Panc1 (cell line): ENCODE measurements around the gene WDR17.

Experiments
- TCF7L2 ChIP-seq: IDR thresholded peaks from 2 replicates; pipeline ENCODE4 v1.6.1; 2011; ENCODE audit warnings: mild to moderate bottlenecking, low read depth, low read length, inconsistent platforms
- TF ChIP-seq, protein P1 (sequence below): fragments of 450-650 bp; IDR thresholded peaks from 2 replicates; pipeline ENCODE4 v1.5.1; 2017; ENCODE audit warnings: mild to moderate bottlenecking

- TF ChIP-seq, protein P1, sequence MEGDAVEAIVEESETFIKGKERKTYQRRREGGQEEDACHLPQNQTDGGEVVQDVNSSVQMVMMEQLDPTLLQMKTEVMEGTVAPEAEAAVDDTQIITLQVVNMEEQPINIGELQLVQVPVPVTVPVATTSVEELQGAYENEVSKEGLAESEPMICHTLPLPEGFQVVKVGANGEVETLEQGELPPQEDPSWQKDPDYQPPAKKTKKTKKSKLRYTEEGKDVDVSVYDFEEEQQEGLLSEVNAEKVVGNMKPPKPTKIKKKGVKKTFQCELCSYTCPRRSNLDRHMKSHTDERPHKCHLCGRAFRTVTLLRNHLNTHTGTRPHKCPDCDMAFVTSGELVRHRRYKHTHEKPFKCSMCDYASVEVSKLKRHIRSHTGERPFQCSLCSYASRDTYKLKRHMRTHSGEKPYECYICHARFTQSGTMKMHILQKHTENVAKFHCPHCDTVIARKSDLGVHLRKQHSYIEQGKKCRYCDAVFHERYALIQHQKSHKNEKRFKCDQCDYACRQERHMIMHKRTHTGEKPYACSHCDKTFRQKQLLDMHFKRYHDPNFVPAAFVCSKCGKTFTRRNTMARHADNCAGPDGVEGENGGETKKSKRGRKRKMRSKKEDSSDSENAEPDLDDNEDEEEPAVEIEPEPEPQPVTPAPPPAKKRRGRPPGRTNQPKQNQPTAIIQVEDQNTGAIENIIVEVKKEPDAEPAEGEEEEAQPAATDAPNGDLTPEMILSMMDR: no peak
- no peak for TF ChIP-seq TCF7L2
Measured at GRCh38 chr4:176016601-176017000, 49.0 kb upstream of the WDR17 start.
